Prostate gland (tissue), 2 donors: ENCODE measurements around the gene DNAH9.
"Not testable (repeated sequence)": the region's sequence is repeated elsewhere in the genome, so short reads cannot be mapped to it uniquely, and the experiment has no call there.

Source experiments
- CTCF ChIP-seq, 4 experiments: fragments of 200-600 bp in 2 of 4; fragments of 450-650 bp in 2 of 4; sonication (generic) in 2 of 4; IDR thresholded peaks; 1 replicate in 3 of 4; 2 replicates in 1 of 4; pipeline ENCODE4 v1.5.1; 2016 to 2019; ENCODE audit warnings: antibody characterized with exemption in 4 of 4, mild to moderate bottlenecking in 2 of 4, moderate library complexity in 2 of 4
- POLR2AphosphoS5 ChIP-seq: sonication (generic); formaldehyde crosslinking; IDR thresholded peaks from one replicate; pipeline ENCODE4 v1.6.1; 2017; ENCODE audit warnings: antibody characterized with exemption

- not testable (repeated sequence) for TF ChIP-seq POLR2AphosphoS5; CTCF (IDR thresholded peaks at IDR 0.05)
Measured at GRCh38 chr17:11943086-11943485, 344.8 kb downstream of the DNAH9 start.
